LNCAP (cell line): ENCODE results near the gene FAM120C.

Experiments used
- TF ChIP-seq, protein P1 (sequence below): fragments of 450-650 bp; IDR thresholded peaks from 2 replicates; pipeline ENCODE4 v1.5.1; 2017; ENCODE audit warnings: mild to moderate bottlenecking

FAM120C gene, protein sequence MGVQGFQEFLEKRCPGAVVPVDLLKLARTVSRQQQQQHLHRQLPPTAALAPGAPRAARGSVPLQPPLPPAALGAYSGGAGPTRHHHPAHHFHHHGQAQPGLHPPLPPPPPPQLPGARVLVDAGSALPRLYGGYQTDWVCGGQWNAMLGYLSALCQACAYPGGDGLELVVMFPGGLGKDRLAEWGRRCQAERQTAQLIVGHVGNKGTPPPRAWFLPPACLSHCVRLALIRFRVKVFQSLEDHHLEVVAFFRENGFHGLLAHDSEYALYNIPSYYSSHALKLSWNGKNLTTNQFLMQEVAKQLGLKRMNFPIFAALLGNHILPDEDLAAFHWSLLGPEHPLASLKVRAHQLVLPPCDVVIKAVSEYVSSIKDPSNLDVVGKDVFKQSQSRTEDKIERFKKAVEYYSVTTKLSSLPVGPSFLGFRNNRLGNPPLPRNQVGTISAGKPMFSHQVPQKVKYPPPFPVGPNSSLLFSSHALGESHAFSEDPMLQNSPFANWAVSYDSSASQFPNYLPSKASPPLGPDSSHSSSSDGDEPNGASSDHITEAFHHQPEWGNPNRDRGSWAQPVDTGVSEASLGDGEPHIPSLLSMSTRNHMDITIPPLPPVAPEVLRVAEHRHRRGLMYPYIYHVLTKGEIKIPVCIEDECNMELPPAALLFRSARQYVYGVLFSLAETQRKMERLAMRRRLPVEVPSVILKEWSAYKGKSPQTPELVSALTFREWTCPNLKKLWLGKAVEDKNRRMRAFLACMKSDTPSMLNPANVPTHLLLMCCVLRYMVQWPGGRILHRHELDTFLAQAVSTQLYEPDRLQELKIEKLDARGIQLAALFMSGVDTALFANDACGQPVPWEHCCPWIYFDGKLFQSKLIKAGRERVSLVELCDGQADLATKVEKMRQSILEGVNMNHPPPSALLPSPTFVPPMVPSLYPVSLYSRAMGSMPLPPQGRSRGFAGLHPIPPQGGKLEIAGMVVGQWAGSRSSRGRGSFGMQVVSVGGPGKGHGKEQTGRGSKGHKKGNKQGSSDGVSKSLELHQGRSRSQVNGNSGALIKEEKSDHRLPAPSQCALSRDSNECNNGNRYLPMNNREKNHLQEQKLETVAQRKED

DNA sequence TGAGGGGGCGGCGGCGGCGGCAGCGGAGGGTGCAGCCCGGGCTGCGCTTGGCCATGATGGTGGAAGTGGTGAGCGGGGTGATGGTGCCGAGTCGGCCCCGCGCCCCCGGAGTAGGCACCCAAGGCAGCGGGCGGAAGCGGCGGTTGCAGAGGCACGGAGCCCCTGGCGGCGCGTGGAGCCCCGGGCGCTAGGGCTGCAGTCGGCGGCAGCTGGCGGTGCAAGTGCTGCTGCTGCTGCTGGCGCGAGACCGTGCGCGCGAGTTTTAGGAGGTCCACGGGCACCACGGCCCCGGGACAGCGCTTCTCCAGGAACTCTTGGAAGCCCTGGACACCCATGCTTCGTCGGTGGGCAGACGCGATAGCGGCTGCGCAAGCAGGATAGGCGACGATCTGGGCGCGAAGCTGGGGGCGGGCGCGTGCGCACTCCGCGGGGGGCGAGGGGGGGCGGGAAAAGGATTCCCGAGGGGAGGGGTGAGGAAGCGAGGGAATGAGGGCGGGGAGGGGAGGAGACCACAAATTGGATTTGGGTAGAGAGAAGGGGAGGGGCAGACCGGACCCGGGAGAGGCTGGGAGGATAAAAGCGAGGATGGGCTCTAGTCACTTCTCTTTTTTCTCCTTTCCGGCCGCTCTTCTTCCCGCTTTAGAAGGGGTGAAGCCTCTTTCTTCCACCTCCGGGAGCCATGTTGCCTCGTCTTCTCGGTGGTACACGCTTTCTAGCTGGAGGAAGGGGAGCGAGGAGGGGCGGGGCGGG is at the start of gene FAM120C:
TSS of gene FAM120C (minus strand) at position 391 of the 750 bp plus-strand sequence. CDS start at position 335, 56 bp downstream.
- TF ChIP-seq, protein P1, sequence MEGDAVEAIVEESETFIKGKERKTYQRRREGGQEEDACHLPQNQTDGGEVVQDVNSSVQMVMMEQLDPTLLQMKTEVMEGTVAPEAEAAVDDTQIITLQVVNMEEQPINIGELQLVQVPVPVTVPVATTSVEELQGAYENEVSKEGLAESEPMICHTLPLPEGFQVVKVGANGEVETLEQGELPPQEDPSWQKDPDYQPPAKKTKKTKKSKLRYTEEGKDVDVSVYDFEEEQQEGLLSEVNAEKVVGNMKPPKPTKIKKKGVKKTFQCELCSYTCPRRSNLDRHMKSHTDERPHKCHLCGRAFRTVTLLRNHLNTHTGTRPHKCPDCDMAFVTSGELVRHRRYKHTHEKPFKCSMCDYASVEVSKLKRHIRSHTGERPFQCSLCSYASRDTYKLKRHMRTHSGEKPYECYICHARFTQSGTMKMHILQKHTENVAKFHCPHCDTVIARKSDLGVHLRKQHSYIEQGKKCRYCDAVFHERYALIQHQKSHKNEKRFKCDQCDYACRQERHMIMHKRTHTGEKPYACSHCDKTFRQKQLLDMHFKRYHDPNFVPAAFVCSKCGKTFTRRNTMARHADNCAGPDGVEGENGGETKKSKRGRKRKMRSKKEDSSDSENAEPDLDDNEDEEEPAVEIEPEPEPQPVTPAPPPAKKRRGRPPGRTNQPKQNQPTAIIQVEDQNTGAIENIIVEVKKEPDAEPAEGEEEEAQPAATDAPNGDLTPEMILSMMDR = no peak

DNA sequence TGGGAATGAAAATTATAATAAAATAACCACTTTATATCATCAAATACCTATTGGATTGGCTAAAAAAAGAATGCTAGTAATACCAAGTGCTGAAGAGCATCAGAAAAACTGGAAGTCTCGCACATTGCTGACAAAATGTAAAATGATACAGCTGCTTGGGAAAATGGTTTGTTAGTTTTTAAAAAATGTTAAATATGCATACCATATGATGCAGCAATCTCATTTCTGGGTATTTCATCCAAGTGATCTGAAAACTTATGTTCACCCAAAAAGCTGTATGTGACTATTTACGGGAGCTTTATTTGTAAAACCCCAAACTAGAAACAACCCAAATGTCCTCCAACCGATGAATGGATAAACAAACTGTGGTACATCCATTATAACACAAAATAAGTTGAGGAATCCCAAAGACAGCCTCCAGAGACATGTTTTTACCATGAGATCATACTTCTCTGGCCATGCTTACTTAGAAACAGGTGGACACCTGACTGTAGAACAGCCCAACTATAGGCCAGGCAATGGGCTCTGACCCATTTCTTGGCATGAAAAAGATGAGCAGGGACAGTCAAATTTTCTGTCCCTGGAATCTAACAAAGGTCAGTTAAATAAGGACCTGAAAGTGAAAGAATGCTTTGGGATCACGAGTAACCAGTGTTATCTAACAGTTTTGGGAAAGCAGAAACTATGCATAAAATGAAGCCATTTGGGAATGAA is 47.5 kb upstream of the FAM120C start:
- TF ChIP-seq, protein P1 = no peak

DNA sequence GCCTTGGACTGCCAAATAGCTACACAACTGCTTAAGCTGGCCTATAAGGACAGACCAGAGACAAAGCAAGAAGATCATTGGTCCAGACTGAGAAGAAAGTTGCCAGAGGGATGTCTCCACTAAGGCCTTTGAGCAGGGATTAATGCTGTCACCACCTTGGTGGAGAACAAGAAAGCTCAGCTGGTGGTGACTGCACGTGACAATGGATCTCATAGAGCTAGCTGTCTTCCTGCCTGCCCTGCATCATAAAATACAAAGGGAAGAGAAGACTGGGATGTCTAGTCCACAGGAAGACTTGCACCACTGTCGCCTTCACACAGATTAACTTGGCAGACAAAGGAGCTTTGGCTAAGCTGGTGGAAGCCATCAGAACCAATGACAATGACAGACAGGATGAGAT is 40.5 kb upstream of the FAM120C start:
- TF ChIP-seq, protein P1 = no peak

DNA sequence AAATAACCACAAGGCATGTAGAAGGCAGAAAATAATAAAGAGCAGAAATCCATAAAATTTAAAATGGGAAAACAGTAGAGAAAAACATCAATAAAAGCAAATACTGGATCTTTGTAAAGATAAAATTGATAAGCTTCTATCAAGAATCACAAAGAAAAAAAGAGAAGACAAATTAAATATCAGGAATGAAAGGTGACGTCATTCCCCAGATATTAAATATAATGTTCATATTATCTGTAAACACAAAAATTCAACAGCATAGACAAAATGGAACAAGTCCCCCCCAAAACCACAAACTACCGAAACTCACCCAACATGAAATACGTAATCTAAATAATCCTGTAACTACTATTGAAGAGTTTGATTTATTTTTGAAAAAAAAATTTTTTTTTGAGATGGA is 30.5 kb upstream of the FAM120C start:
- TF ChIP-seq, protein P1 = no peak

DNA sequence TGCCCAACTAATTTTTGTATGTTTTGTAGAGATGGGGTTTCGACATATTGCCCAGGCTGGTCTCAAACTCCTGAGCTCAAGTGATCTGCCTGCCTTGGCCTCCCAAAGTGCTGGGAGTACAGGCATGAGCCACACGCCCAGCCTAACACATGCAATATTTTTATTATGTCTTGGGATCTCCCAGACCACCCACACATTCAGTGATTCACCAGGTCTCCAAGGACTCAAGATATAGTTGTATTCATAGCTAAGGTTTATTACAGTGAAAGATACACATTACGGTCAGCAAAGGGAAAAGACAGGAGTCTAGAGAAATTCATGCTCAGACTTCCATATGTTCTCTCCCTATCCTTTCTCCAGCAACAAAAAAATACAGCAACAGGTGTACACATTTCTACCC is 25.5 kb upstream of the FAM120C start:
- TF ChIP-seq, protein P1 = no peak

DNA sequence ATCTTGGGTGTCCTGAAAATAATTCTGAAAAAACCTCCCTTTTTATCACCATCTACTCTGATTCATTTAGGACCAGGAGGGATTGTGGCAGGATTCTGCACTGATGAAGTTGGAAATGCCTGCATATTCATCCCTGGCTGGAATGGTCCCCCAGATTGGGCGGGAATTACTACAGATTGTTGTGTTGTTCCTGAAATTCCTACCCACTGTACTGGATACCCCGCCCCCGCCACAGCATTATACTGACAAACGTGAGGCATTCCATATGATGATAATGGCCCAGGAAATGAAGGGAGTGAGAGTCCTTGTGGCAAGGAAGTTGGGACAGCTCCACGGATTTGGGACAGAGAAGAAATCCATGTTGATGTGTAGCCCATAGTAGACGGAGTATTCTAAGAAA is 15.2 kb upstream of the FAM120C start:
- TF ChIP-seq, protein P1 = no peak
